ENCODE data around the gene CBFA2T2. TPM values are rescaled to one million over a fixed set of nuclear protein-coding genes. Genes with fewer than 3 reads are reported as not detected.
A peak's percentile ranks its signal among the peaks of the same experiment; 100 is the strongest.

Gene CBFA2T2
- total RNA-seq, 2 donors from 2014 or later: 14.4 to 15.7 TPM

GRCh38 chr20:33671573-33672288, 181.8 kb downstream of the CBFA2T2 start:
- no peak overlapping the region for H3K27ac Mint-ChIP-seq
- H3K4me3 Mint-ChIP-seq: no peak overlapping the region
- peaks cover 37% of the 10 kb centered on the region for H3K4me1 Mint-ChIP-seq (ENCODE audit: low read depth)
- H3K27me3 Mint-ChIP-seq (ENCODE audit: low read depth): no peaks in the 10 kb centered on the region
- H3K9me3 Mint-ChIP-seq: no peaks in the 10 kb centered on the region
- ATAC-seq (replicated peaks in 1 of 2): no peak
- peaks cover 0 to 5% of the 10 kb centered on the region in 2 donors for H3K36me3 Mint-ChIP-seq (ENCODE audit: insufficient read depth in 2 of 2)
- DNase-seq: no peak

- peak overlapping the region; percentile 82 to 87 for H3K4me3 Mint-ChIP-seq
- H3K27me3 Mint-ChIP-seq (ENCODE audit: low read depth): no peaks in the 10 kb centered on the region
- no peaks in the 10 kb centered on the region for H3K9me3 Mint-ChIP-seq
- no peak for DNase-seq
- peaks cover 0 to 6% of the 10 kb centered on the region in 2 donors for H3K36me3 Mint-ChIP-seq (ENCODE audit: insufficient read depth in 2 of 2)
- no peak for ATAC-seq (replicated peaks in 1 of 2)
- no peak overlapping the region for H3K27ac Mint-ChIP-seq
- peaks cover 36% of the 10 kb centered on the region for H3K4me1 Mint-ChIP-seq (ENCODE audit: low read depth)
Observed at GRCh38 chr20:33672426-33673113, 182.7 kb downstream of the CBFA2T2 start.

- Mint-ChIP-seq H3K36me3 (ENCODE audit: insufficient read depth in 2 of 2) (peaks cover 0 to 9% of the 10 kb centered on the region in 2 donors), H3K4me1 (ENCODE audit: low read depth) (peaks cover 35% of the 10 kb centered on the region), H3K9me3 (no peaks in the 10 kb centered on the region), H3K27me3 (ENCODE audit: low read depth) (no peaks in the 10 kb centered on the region), H3K27ac (no peak overlapping the region), H3K4me3 (peak overlapping the region; percentile 82 to 87)
- ATAC-seq (replicated peaks in 1 of 2) (no peak), DNase-seq (no peak)
Observed at GRCh38 chr20:33673114-33673409, 183.2 kb downstream of the CBFA2T2 start.

- H3K4me3 Mint-ChIP-seq: peak overlapping the region; percentile 82 to 87
- no peak overlapping the region for H3K27ac Mint-ChIP-seq
- peaks cover under 1 to 9% of the 10 kb centered on the region in 2 donors for H3K36me3 Mint-ChIP-seq (ENCODE audit: insufficient read depth in 2 of 2)
- ATAC-seq (replicated peaks in 1 of 2) (no peak), DNase-seq (no peak)
- peaks cover 35% of the 10 kb centered on the region for H3K4me1 Mint-ChIP-seq (ENCODE audit: low read depth)
- H3K9me3 Mint-ChIP-seq: no peaks in the 10 kb centered on the region
- no peaks in the 10 kb centered on the region for H3K27me3 Mint-ChIP-seq (ENCODE audit: low read depth)
Observed at GRCh38 chr20:33673410-33674293, 183.8 kb downstream of the CBFA2T2 start.

- peaks cover 44% of the 10 kb centered on the region for H3K4me1 Mint-ChIP-seq (ENCODE audit: low read depth)
- no peaks in the 10 kb centered on the region for H3K27me3 Mint-ChIP-seq (ENCODE audit: low read depth)
- peak; percentile 81 to 86 for ATAC-seq (replicated peaks in 1 of 2)
- DNase-seq: peak; percentile 73 to 83
- H3K36me3 Mint-ChIP-seq (ENCODE audit: insufficient read depth in 2 of 2): peaks cover 4 to 17% of the 10 kb centered on the region in 2 donors
- no peaks in the 10 kb centered on the region for H3K9me3 Mint-ChIP-seq
- no peak within 1 kb of the TSS for H3K27ac Mint-ChIP-seq
- peak within 1 kb of the TSS; percentile 82 to 87 for H3K4me3 Mint-ChIP-seq
Observed at GRCh38 chr20:33674294-33675135, 184.6 kb downstream of the CBFA2T2 start, which contains the start of gene NECAB3. NECAB3 (minus strand) TSS chr20:33674428; CDS start chr20:33674352, 76 bp downstream.

- Mint-ChIP-seq H3K27me3 (ENCODE audit: low read depth) (no peaks in the 10 kb centered on the region), H3K4me3 (peak overlapping the region; percentile 73 to 75), H3K9me3 (no peaks in the 10 kb centered on the region), H3K4me1 (ENCODE audit: low read depth) (peaks cover 52% of the 10 kb centered on the region), H3K27ac (no peak overlapping the region), H3K36me3 (ENCODE audit: insufficient read depth in 2 of 2) (peaks cover 4 to 19% of the 10 kb centered on the region in 2 donors)
- ATAC-seq (replicated peaks in 1 of 2) (no peak), DNase-seq (no peak)
Observed at GRCh38 chr20:33675136-33675959, 185.5 kb downstream of the CBFA2T2 start.

- Mint-ChIP-seq H3K36me3 (ENCODE audit: insufficient read depth in 2 of 2) (peaks cover 4 to 19% of the 10 kb centered on the region in 2 donors), H3K27me3 (ENCODE audit: low read depth) (no peaks in the 10 kb centered on the region), H3K9me3 (no peaks in the 10 kb centered on the region), H3K27ac (no peak overlapping the region), H3K4me1 (ENCODE audit: low read depth) (peaks cover 60% of the 10 kb centered on the region), H3K4me3 (no peak overlapping the region)
- no peak for ATAC-seq (replicated peaks in 1 of 2)
- DNase-seq: no peak
Observed at GRCh38 chr20:33676121-33676520, 186.2 kb downstream of the CBFA2T2 start.

- H3K4me1 Mint-ChIP-seq (ENCODE audit: low read depth): peaks cover 68% of the 10 kb centered on the region
- ATAC-seq (replicated peaks in 1 of 2) (no peak), DNase-seq (no peak)
- no peak overlapping the region for H3K4me3 Mint-ChIP-seq
- H3K27ac Mint-ChIP-seq: no peak overlapping the region
- peaks cover 4 to 22% of the 10 kb centered on the region in 2 donors for H3K36me3 Mint-ChIP-seq (ENCODE audit: insufficient read depth in 2 of 2)
- no peaks in the 10 kb centered on the region for H3K27me3 Mint-ChIP-seq (ENCODE audit: low read depth)
- H3K9me3 Mint-ChIP-seq: no peaks in the 10 kb centered on the region
Observed at GRCh38 chr20:33676652-33677645, 187.1 kb downstream of the CBFA2T2 start.

- no peak for DNase-seq
- H3K4me3 Mint-ChIP-seq: peak overlapping the region; percentile 60 to 66
- no peak for ATAC-seq (replicated peaks in 1 of 2)
- peaks cover 73% of the 10 kb centered on the region for H3K4me1 Mint-ChIP-seq (ENCODE audit: low read depth)
- peaks cover 4 to 23% of the 10 kb centered on the region in 2 donors for H3K36me3 Mint-ChIP-seq (ENCODE audit: insufficient read depth in 2 of 2)
- H3K27ac Mint-ChIP-seq: no peak overlapping the region
- no peaks in the 10 kb centered on the region for H3K9me3 Mint-ChIP-seq
- no peaks in the 10 kb centered on the region for H3K27me3 Mint-ChIP-seq (ENCODE audit: low read depth)
Observed at GRCh38 chr20:33677991-33678702, 188.3 kb downstream of the CBFA2T2 start.

- peak; percentile 68 to 77 for ATAC-seq (replicated peaks in 1 of 2)
- peaks cover 4 to 26% of the 10 kb centered on the region in 2 donors for H3K36me3 Mint-ChIP-seq (ENCODE audit: insufficient read depth in 2 of 2)
- peak; percentile 69 to 75 for DNase-seq
- peak overlapping the region; percentile 68 for H3K27ac Mint-ChIP-seq
- H3K4me1 Mint-ChIP-seq (ENCODE audit: low read depth): peaks cover 78% of the 10 kb centered on the region
- H3K9me3 Mint-ChIP-seq: no peaks in the 10 kb centered on the region
- H3K27me3 Mint-ChIP-seq (ENCODE audit: low read depth): no peaks in the 10 kb centered on the region
- peak overlapping the region; percentile 60 to 66 for H3K4me3 Mint-ChIP-seq
Observed at GRCh38 chr20:33679758-33680485, 190.0 kb downstream of the CBFA2T2 start.
